Hematopoietic multipotent progenitor cell treated with erythropoietin and hydrocortisone succinate and interleukin-3 and kit ligand, for 4 days (in vitro differentiated cells): ENCODE results near the gene GRID1.
"Not testable (repeated sequence)": the region's sequence is repeated elsewhere in the genome, so short reads cannot be mapped to it uniquely, and the experiment has no call there.

ENCODE experiments used
- DNase-seq: peaks from one replicate; pipeline ENCODE4 v3.0.0-alpha.2; 2015

GRID1 gene

DNA sequence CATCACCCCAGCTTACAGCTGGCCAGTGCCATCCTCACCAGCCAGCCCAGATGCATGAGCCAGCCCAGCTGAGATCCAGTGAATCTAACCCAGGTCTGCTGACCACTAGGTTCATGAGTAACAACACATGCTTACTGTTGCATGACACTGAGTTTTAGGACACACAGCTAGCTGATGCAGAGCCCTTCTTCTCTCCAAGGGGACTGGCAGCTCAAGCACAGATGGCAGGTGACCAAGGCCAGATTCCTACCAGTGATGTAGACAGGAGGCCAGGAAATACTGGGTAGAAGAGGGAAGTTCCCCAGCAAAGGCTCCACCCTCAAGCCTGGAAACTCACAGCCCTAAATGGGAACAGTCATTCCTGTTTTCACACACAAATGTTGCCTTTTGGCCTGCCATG, 236.6 kb downstream of the GRID1 start:
- DNase-seq, result no peak

DNA sequence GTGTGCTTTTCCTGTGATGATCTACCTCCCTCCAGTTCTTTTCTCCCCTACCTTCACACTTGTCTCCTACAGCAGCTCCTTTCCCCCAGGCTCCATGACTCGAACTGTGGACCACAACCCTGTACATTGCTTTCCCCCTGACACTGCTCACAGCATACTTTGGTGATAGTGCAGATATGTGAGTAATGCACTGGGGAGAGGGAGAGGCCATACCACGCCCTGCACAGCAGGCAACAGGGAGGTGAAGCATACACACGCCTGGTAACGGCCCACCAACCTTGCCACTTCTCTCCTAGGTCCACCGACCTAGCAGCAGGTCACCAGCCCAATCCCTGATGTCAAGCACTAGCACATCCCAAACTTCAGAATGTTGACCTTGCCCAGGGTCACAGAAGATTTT, 238.2 kb downstream of the GRID1 start:
- DNase-seq, result no peak

DNA sequence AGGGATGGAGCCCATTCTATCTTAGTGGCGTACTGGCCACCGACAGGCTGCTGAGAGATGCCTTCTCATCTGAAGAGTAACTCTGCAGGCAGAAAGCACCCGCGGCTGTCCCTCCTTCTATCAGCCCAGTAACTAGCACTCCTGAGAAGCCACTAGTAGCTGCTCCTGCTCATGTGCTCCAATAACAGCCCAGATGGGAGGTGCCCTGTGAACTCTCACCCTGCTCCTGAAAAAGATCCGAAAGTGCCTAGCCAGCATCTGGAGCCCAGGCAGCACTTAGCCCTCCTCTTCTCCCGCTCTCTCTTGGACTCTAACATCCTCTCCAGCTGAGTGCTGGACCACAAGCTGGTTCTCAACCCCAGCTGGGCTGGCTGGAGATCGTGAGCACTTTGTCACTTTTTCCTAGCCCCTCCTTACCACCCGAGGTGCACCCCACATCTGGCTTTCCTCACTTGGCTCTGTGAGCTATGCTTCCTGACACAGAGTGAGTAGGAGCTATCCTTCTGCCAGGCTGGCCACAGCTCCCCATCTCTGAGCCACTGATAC, 239.2 kb downstream of the GRID1 start:
- no peak for DNase-seq

DNA sequence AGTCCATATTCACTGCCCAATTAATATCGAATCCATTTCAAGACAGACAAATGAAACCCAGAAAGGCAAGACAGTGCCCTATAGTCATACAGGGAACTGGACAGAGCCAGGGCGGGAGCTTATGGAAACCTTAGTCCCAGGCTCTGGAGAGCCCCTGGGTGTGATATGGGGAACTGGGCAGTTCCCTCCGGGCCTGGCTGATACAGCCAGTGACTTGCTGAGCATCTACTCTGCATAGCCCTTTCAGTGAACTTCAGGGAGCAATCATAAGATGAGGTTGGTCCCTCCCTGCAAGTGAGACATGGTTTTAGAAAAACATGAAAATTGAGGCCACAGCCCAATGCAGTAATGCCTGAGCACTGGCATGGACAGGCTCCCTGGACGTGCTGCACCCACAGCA, 241.9 kb downstream of the GRID1 start:
- DNase-seq, result no peak

DNA sequence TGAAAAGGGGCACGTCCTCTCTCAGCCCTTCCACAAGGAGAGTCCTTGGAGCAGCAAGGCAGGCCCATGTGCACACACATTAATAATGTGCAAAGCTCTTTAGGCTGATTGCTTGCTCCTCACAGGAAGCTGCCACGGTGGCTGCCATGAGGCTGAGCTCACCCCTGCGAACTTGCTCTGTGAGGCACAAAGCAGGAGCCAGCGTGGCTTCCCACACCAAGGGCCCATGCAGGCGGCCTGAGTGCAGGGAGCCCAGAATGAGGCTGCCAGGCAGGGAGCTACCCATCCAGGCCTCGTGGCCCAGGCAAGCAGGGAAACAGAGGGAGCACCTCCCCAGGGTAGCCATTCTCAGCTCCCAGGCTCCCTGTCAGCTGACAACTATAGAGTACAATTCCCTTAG, 242.9 kb downstream of the GRID1 start:
- no peak for DNase-seq

DNA sequence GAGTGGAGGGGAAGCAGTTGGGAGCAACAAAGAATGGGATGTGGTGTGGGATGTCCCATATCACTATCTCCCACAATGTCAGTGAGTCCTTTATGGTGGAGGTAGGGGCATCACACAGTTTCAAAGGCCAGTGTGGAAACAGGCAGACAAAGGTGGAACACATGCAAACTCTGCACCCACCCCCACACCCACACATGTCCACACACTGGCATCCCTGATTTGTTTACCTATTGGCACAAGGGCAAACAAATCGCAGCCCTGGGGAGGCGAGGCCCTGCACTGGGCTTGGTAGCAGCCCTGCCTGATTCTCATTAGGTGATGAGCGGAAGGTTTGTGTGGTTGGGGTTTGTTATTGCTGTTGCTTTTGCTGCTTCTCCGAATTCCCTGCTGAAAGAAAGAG, 243.3 kb downstream of the GRID1 start:
- no peak for DNase-seq

DNA sequence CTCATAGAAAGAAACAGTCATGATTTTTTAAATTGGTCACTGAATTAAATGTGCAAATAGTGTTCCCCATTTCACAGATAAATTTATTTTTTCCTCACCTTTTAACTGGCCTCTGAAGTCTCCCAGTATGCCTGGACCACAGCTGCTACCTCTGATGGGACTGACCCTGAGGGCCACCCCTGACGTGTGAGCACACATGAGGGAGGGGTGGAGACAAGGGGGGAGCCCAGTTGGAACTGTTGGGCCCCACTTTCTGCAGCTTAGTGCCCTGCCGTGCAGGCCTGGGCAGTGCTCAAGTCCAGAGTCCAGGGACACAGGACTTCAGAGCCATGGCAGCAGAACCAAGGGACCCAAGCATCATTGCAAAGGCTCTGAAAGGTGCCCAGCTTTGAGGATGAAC, 243.9 kb downstream of the GRID1 start:
- no peak for DNase-seq

DNA sequence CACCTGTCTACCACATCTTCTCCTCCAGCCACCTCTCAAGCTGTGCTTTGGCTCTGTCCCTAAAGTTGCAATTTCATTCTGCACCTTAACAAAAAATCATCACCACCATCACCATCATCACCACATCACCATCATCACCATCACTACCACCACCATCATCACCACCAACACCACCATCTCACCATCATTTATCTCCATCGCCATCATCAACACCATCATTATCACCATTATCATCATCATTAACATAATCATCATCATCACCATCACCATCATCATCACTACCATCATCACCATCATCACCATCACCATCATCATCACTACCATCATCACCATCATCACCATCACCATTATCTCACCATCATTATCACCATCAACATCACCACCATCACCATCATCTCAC, 245.4 kb downstream of the GRID1 start:
- no peak for DNase-seq

DNA sequence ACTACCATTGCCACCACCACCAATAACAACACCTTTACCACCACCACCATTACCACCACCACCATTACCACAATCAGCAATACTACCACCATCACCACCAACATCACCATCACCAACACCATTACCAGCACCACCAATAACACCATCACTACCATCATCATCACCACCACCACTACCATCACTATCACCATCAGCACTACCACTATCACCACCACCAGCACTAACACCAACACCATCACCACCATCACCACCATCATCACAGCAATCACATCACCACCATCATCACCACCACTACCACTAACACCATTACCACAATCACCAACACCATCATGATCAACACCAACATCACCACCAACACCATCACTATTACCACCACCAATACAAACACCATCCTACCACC, 249.5 kb downstream of the GRID1 start:
- DNase-seq, result no peak

DNA sequence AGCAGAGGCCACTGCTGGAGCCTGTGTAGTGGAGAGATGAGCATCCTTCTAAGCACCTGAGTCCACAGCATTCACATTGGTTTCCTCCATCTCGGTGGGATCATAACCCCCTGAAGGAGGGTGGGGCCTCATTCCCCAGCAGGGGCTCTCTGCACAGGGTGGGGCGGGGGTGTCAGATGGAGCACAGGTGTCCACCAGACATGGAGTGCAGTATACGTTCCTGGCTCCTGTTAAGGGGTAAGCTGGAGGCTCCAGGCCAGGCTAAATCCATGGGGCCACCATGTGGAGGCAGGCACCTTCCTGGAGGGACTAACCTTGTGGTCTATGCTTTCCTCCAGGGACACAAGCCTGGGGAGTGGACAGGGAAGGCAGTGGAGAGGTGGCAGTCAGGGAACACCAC, 252.6 kb downstream of the GRID1 start:
- DNase-seq, result no peak

DNA sequence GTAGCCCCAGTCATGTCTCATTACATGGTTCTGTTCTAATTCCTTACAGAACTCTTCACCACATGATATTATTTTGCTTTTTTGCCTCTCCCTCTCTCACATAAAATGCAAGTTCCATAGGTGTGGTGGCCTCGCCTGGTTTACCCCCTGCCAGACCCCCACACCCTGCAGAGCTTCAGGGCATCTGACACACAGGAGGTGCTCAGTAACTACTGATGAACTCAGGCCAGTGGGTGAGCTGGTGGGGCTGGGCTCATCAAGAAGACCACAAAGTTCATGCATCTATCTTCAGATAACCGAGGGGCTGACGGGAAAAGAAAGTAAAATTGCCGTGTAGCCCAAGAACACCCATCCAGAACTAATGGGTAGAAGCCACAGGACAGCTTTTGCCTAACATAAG, 253.1 kb downstream of the GRID1 start:
- no peak for DNase-seq

DNA sequence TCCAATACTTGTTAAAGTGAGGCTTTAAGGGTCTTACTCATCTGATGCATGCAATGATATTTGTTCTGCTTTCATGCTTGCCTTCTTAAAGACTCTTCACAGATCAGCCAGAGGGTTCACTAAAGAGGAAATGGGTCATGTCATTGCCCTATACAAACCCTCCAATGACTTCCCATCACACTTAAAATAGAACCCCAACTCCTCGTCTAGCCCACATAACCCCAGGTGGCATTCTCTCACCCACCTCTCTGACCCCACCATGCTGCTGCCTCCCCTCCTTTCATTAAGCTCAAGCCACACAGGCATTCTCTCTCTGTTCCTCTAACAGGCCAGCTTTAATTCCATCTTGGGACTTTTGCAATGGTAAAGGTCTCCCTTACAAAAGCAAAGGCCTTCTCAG, 253.6 kb downstream of the GRID1 start:
- no peak for DNase-seq

DNA sequence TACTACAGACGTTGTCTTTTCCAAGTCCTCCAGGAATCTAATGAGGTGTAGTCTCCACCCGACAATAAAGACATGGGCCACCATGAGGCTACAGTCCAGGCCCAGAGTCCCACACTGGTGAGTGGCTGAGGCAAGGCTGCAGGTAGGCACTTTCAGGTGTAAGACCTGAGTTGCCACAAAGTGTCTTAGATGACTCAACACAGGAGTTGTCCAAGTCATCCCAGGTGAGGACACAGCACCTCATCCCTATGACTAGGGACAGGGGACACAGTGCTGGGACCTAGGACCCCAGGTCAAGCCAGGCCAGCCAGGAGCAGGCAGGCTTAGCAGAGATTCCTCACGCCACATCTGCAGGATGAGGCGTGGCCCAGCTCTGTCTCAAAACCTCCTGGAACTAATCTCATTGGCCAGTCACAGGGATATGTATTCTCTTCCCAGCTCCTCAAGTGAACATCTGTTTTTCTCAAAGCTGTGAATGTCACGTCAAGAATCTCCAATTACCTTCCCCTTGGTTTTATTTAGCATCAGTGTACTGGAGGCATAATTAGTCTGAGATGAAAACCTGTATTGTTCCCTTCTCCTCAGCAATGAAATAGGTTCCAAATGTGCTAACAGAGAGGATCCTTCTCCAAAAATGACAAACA, 254.6 kb downstream of the GRID1 start:
- no peak for DNase-seq

DNA sequence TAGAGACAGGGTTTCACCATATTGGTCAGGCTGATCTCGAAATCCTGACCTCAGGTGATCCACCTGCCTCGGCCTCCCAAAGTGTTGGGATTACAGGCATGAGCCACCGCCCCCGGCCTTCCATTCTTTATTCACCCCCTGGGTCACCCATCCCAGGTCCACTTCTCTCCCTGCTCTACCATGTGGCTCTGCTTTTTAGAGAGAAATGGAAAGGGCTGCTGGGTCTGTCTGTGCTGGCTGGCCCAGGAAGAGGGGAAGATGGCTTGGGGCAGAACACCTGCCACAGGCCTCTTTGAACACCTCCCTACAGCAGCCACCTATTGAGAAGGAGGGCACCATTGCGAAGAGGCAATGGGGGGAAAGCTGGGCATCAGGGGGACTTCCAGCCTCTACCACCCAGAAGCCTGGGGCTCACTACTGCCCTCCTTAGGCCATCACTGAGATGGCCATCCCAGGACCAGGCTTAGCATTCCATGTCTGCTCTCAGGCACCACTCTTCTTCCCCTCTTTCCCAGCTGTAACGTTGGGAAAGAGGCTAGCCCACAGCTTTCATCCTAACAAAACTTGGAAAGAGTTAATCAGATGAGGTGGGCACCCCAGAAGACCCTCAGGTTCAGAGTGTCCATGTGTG, 256.3 kb downstream of the GRID1 start:
- DNase-seq, result no peak

DNA sequence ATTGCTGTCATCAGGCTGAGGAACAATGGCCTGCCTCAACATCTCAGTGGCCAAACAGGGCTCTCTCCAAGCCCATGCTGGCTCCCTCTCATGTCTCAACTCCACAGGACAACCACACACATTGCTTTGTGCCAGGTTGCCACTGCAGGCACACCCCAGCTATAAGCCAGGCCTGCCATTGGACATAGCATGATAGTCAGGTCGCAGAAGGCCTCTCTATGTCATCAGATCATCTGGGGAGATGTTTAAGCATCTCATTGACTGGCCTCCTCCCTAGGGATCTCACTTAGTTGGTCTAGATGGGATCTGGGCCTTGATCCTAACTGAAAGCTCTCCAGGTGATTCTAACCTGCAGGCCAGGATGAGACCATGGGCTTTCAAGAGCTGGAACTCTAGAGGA, 257.2 kb downstream of the GRID1 start:
- DNase-seq, result no peak

DNA sequence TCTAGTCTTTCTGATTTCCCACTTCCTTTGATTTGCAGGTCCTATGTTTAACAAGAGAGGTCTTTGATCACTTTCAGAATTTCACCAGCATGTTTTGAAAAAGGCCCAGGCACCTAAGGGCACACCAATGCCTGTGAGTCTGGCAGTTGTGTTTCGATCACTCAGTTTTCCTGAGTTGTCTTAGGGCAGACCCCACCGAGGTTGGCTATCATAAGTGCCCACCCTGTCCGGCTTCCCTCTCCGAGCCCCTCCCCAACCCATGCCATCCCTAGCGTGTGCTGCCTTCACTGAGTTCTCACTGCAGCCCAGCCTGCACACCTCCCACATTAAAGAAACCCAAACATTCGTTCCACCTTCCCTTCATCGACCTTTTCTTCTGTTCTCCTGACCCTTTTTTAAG, 257.9 kb downstream of the GRID1 start:
- DNase-seq, result no peak

DNA sequence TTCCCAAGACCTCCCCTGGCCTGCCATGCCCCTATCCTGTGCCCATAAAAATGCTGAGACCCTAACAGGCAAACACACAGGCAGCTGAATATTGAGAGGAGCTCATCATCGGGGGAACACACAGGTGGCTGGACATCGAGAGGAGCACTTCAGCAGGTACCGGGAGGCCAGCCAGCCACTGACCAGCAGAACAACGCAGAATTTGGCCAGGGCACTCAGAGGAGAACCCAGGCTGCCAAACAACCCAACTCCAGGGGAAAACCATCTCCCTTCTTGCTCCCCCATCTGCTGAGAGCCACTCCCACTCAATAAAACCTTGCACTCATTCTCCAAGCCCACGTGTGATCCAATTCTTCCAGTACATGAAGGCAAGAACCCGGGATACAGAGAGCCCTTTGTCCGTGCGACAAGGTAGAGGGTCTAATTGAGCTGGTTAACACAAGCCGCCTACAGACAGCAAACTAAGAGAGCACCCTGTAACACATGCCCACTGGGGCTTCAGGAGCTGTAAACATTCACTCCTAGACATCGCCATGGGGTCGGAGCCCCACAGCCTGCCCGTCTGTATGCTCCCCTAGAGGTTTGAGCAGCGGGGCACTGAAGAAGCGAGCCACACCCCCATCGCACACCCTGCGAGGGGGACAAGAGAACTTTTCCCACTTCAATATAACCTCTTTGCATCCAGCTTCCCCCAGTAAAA, 258.8 kb downstream of the GRID1 start:
- not testable (repeated sequence) for DNase-seq

DNA sequence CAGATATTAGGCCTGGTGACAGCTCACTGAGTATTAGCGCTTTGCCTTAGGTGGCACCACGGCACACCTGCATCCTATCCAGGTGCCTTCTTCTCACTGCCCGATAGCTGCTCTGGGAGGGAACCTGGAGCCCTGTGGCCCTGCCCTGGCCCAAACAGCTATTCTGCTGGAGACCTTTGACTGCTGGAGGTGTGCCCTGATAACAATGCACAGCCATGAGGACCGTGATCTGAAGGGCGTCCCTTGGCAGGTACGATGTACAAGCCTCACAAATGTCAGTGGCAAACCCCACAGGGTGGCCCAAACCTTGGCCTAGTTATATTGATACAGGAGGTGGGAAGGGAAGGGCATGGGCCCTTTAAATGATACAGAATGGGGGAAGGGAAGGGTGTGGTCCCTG, 259.5 kb downstream of the GRID1 start:
- DNase-seq, result no peak

DNA sequence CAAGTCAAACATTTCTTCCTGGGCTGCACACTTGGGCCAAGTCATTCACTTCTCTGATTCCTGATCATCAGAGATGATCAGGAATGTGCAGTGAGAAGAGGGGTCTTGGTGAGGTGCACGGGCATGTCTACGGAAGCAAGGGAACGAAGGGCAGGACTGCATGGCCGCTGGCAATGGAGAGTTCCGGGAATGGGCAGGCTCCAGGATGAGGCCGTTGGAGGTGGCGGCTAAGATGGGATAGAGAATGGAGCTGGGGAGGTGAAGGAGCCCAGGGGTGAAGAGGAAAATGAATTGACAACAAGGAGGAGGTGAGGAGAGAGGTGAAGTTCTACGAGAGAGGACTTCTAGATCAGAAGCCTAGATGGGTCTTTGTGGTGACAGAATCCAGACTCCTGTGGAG, 260.0 kb downstream of the GRID1 start:
- no peak for DNase-seq

DNA sequence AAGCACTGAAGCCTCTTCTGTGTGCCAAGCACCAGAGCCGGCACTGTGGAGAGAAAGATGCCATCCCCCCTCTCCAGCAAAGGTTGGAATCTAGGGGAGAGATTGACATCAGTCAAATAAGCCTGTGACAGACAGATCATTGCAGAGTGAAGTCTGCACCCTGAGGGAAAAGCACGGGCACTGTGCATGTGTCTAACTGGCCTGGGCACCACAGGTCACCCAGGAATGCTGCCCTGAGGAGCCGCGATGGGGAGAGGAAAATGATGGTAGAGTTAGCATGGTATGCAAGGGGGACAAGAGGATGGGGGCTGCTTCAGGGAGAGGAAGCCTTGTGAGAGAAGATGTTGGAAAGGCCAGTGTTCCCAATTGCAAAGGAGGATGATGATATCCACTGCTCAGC, 261.0 kb downstream of the GRID1 start:
- no peak for DNase-seq

DNA sequence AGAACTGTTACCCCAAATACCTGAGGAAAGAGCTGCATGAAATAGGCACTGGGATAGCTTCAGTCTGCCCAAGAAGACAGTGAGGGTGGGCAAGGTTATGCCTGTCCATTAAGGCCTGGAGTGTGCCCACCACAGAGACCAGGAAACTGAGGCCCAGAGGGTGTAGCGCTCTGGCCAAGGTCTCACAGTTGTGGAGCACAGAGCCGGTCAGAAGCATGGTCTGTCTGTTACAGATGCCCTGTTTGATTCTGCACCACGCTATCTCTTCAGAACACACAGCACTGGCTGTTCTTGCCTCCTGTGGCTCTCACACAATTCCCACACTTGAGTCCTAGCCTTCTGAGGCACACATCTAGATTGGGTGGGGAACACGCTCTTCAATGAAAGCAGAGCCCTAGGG, 261.4 kb downstream of the GRID1 start:
- no peak for DNase-seq

DNA sequence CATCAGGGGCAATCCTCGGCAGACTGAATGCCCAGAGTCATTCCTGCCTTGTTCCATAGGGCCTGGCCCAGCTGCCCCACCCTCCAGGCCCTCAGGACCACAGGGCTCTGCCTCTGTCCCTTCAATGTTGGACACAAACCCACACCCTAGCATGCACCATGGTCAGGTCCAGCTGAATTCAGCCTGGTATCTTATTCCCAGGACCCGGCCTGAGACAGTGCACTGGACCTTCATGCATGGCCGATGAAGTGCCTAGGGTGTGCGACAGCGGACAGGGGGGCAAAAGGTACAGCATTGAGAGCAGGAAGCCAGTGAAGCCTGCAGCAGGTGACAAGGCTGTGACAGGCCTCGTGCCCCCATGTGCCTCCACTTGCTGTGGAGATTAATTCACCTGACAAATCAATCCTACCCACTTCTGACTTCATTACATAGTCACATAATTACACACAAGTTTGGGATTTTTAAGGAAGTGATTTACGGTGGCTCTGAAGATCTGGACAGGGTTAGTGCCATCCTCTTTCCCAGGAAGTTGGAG, 261.9 kb downstream of the GRID1 start:
- DNase-seq, result no peak

DNA sequence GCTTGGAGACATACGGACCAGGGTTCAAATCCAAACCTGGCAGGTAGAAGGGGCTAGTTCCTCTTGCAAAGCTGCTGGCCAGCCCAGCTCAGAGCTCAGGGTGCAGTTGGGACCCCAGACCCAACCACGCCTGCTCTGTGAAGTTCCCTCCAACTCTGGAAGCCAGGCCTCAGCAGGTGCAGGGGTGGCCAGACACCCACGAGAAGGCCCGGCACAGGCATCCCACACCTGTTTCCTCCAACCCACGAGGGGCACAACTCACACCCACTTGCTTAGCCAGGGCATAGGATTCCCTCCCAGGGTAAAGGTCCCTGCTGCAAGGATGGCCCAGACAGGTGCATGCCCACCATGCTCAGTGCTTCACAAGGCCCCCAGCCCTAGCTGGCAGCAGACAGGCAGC, 262.4 kb downstream of the GRID1 start:
- no peak for DNase-seq
